SIG-M5 treated with dmso at 0.1 percent for 504 hours (cell line): ENCODE data around the gene TRIO.

Experiments used
- DNase-seq: peaks from one replicate; lab custom pipeline; 2025; ENCODE audit not compliant: unreplicated experiment; lab: John Stamatoyannopoulos, UW

The TRIO gene

GRCh38 chr5:14122089-14122488, 21.1 kb upstream of the TRIO start:
- no peak for DNase-seq

- no peak for DNase-seq
Measured at GRCh38 chr5:14123551-14123950, 19.6 kb upstream of the TRIO start.

GRCh38 chr5:14123974-14124482, 19.1 kb upstream of the TRIO start:
- no peak for DNase-seq

- DNase-seq = no peak
Measured at GRCh38 chr5:14125262-14125661, 17.9 kb upstream of the TRIO start.

GRCh38 chr5:14127587-14127986, 15.6 kb upstream of the TRIO start:
- DNase-seq = no peak

- DNase-seq = no peak
Measured at GRCh38 chr5:14128079-14128478, 15.1 kb upstream of the TRIO start.

- no peak for DNase-seq
Measured at GRCh38 chr5:14129123-14129522, 14.0 kb upstream of the TRIO start.

GRCh38 chr5:14131855-14132503, 11.2 kb upstream of the TRIO start:
- no peak for DNase-seq

- no peak for DNase-seq
Measured at GRCh38 chr5:14133394-14133793, 9.7 kb upstream of the TRIO start.

- DNase-seq = no peak
Measured at GRCh38 chr5:14134083-14134482, 9.1 kb upstream of the TRIO start.

- DNase-seq = no peak
Measured at GRCh38 chr5:14134771-14135170, 8.4 kb upstream of the TRIO start.

GRCh38 chr5:14135621-14136020, 7.5 kb upstream of the TRIO start:
- no peak for DNase-seq

- DNase-seq = no peak
Measured at GRCh38 chr5:14136228-14136627, 6.9 kb upstream of the TRIO start.

GRCh38 chr5:14138608-14139540, 4.3 kb upstream of the TRIO start:
- DNase-seq = no peak

- DNase-seq = no peak
Measured at GRCh38 chr5:14141764-14142163, 1.4 kb upstream of the TRIO start.

GRCh38 chr5:14142202-14142826, 828 bp upstream of the TRIO start:
- DNase-seq = no peak

- DNase-seq = no peak
Measured at GRCh38 chr5:14143546-14143840, 351 bp downstream of the TRIO start.

GRCh38 chr5:14143841-14144585, 871 bp downstream of the TRIO start:
- DNase-seq = no peak

GRCh38 chr5:14144586-14145434, 1.7 kb downstream of the TRIO start:
- DNase-seq = no peak
